Spleen (tissue), 11 donors: ENCODE results near the gene TADA2B. TPM values are rescaled to one million over a fixed set of nuclear protein-coding genes. Genes with fewer than 3 reads are reported as not detected.
A peak's percentile ranks its signal among the peaks of the same experiment; 100 is the strongest.

ENCODE experiments used
- DNase-seq: peaks from one replicate; pipeline ENCODE4 v3.0.0-alpha.2; 2020
- H3K27ac ChIP-seq, 8 donors: fragments of 200-600 bp; sonication (generic) in 7 of 8; 1 replicate in 4 of 8; 2 replicates in 4 of 8; pipeline versions ENCODE4 v1.5.0 to v1.8.0; 2016 to 2021; ENCODE audit warnings: inconsistent platforms in 4 of 8, mild to moderate bottlenecking in 4 of 8, moderate library complexity in 1 of 8
- H3K27me3 ChIP-seq, 7 donors: fragments of 200-600 bp; sonication (generic) in 6 of 7; replicated peaks in 1 of 7; 1 replicate in 4 of 7; 2 replicates in 3 of 7; pipeline versions ENCODE4 v1.5.0 to v1.8.0; 2016 to 2021; ENCODE audit warnings: inconsistent platforms in 3 of 7, mild to moderate bottlenecking in 1 of 7
- H3K36me3 ChIP-seq, 6 donors: fragments of 200-600 bp; sonication (generic) in 5 of 6; 1 replicate in 4 of 6; 2 replicates in 2 of 6; pipeline versions ENCODE4 v1.5.0 to v1.8.0; 2016 to 2021; ENCODE audit warnings: inconsistent platforms in 2 of 6
- H3K4me1 ChIP-seq, 6 donors: fragments of 200-600 bp; sonication (generic) in 5 of 6; 1 replicate in 3 of 6; 2 replicates in 3 of 6; pipeline versions ENCODE4 v1.5.0 to v1.8.0; 2016 to 2021; ENCODE audit warnings: inconsistent platforms in 3 of 6
- H3K4me3 ChIP-seq, 8 donors: fragments of 200-600 bp; sonication (generic) in 7 of 8; 1 replicate in 4 of 8; 2 replicates in 4 of 8; pipeline versions ENCODE4 v1.5.0 to v1.8.0; 2016 to 2021; ENCODE audit warnings: inconsistent platforms in 4 of 8, mild to moderate bottlenecking in 4 of 8, moderate library complexity in 2 of 8
- H3K9me3 ChIP-seq, 8 donors: fragments of 200-600 bp; sonication (generic) in 7 of 8; 1 replicate in 4 of 8; 2 replicates in 4 of 8; pipeline versions ENCODE4 v1.5.0 to v1.8.0; 2016 to 2021; ENCODE audit warnings: inconsistent platforms in 4 of 8
- POLR2A ChIP-seq, 3 donors: fragments of 450-650 bp; IDR thresholded peaks; one replicate each; pipeline ENCODE4 v1.5.1; 2017; ENCODE audit warnings: antibody characterized with exemption in 3 of 3, mild to moderate bottlenecking in 1 of 3
- POLR2AphosphoS5 ChIP-seq, 3 donors: sonication (generic); formaldehyde crosslinking; IDR thresholded peaks; one replicate each; pipeline ENCODE4 v1.5.1; 2017; ENCODE audit warnings: antibody characterized with exemption in 3 of 3
- WGBS, 5 donors: extraction: QIAGEN DNeasy Blood & Tissue Kit in 3 of 5; methylation state at CpG; one replicate each; pipeline versions ENCODE4 v1.1.5 to v1.1.7; 2013 to 2018; 5-methylcytosine and 5-hydroxymethylcytosine counted together
- intact Hi-C: fragments of 100-400 bp; cut with DNase I; formaldehyde crosslinking; loops from one replicate; pipeline ENCODE4 v1.15.0; 2023; ENCODE audit warnings: low total_unique reads
- polyA plus RNA-seq, 3 donors: library from polyadenylated mRNA; stranded (reverse); fragments of 200-250 nt; gene quantifications; one replicate each; pipeline ENCODE4 v1.2.1, GENCODE V29; 2013
- total RNA-seq, 7 donors: library from RNA; depleted of rRNA in 3 of 7; stranded (reverse); fragments of >200 nt in 3 of 7; fragmentation: NEBNext Ultra II Directional in 4 of 7; extraction: Animal tissue kit (Norgen Biotek cat#: 25700) in 4 of 7; gene quantifications; one replicate each; pipeline versions ENCODE4 v1.1.0 to v1.2.1, GENCODE V29; 2016 to 2021
- TF ChIP-seq, protein P1 (sequence below), 11 experiments: fragments of 200-600 bp in 7 of 11; fragments of 450-650 bp in 4 of 11; sonication (generic) in 4 of 11; IDR thresholded peaks in 8 of 11; conservative IDR thresholded peaks in 3 of 11; 1 replicate in 7 of 11; 2 replicates in 4 of 11; pipeline versions ENCODE4 v1.4.0 to v1.8.0; 2016 to 2021; ENCODE audit warnings: antibody characterized with exemption in 11 of 11, inconsistent platforms in 4 of 11, mild to moderate bottlenecking in 1 of 11
- donor health status: healthy with polysubstance abuse.
- donor health status: DM: no; HTN: no; CAD: no; lungs with moderate emphysema.
- donor health status: DM: no; HTN: no; CAD: no.
- donor health status: Bipolar disorder and iron deficiency.
- donor health status: healthy.
- donor health status: DM: no; HTN: no; CAD: no.
- donor health status: DM: yes; HTN: yes; CAD: no.

Gene TADA2B
- total and polyA plus RNA-seq, 10 donors = 9.9 to 32.2 (median 25.8) TPM

DNA sequence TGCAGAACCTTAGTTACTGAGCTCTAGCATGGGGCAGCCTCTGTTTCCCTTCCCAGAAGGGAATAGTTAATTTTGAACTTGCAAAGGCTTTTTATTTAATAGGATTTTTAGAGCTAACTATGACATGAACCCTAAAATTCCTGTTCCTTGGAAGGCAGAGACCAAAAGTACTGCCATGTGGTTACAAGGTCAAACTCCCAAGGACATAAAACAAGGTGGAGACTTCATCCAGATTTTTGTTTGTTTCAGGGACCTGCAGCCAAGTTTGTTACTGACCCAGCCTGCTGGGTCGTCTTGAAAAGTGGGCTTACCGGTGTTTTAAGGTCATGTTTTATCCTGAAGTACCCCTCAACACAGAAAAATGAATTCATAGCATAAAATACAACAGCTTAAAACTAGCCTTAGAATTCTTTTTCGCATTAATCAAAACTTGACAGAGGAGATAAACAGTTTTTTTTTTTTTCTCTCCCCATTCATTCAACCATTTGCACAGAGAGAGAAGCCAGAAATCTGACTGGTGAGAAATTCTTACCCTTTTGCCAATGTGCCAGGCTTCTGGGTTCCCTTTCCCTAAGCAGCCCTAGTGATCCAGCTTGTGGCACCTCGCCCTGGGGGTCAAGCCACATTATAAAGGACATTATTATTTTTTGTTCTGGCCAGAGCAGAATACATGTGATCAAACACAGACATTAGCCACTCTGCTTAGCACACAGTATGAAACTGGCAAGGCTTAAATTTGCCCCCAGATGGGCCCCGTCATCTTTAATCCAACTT, 46.2 kb downstream of the TADA2B start:
- Histone ChIP-seq H3K27me3 (peaks cover 0 to 41% (median 12%) of the 10 kb centered on the region in 7 donors), H3K9me3 (peaks cover 3 to 22% (median 13%) of the 10 kb centered on the region in 8 donors), H3K36me3 (no peaks in the 10 kb centered on the region), H3K4me1 (peaks cover 0 to 4% (median 0%) of the 10 kb centered on the region in 6 donors), H3K4me3 (no peak overlapping the region), H3K27ac (no peak overlapping the region)
- no peak for DNase-seq
- WGBS, 5 donors = 58 to 73% (median 67%) methylated on average over 5 of the region's 5 CpGs
- intact Hi-C loops = no loop called here
- no peak for TF ChIP-seq POLR2A (IDR thresholded peaks at IDR 0.05)
- no peak for TF ChIP-seq POLR2AphosphoS5 (IDR thresholded peaks at IDR 0.05)
- TF ChIP-seq, protein P1, sequence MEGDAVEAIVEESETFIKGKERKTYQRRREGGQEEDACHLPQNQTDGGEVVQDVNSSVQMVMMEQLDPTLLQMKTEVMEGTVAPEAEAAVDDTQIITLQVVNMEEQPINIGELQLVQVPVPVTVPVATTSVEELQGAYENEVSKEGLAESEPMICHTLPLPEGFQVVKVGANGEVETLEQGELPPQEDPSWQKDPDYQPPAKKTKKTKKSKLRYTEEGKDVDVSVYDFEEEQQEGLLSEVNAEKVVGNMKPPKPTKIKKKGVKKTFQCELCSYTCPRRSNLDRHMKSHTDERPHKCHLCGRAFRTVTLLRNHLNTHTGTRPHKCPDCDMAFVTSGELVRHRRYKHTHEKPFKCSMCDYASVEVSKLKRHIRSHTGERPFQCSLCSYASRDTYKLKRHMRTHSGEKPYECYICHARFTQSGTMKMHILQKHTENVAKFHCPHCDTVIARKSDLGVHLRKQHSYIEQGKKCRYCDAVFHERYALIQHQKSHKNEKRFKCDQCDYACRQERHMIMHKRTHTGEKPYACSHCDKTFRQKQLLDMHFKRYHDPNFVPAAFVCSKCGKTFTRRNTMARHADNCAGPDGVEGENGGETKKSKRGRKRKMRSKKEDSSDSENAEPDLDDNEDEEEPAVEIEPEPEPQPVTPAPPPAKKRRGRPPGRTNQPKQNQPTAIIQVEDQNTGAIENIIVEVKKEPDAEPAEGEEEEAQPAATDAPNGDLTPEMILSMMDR (IDR thresholded peaks at IDR 0.05 in 8 of 11, conservative IDR thresholded peaks at IDR 0.05 in 3 of 11) = no peak

DNA sequence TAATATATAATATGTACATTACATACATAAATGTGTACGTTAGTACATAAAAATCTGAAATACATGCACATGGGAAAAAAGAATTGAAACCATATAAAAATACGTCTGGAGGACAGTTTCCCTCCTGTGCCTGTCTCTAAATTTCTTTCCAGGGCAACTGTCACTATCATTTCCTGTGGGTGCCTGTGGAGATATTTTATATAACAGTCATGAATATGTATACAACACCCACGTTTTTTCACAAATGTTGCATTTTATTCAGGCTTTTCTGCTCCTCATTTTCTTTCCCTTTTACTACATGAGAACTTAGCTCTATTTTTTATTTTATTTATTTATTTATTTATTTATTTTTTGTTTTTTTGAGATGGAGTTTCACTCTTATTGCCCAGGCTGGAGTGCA, 48.9 kb downstream of the TADA2B start:
- intact Hi-C loops = no loop called here
- Histone ChIP-seq H3K9me3 (peaks cover 0 to 9% (median 2%) of the 10 kb centered on the region in 8 donors), H3K4me3 (no peak overlapping the region), H3K36me3 (no peaks in the 10 kb centered on the region), H3K27me3 (peaks cover 0 to 34% (median 0%) of the 10 kb centered on the region in 7 donors), H3K4me1 (peaks cover 0 to 4% (median 0%) of the 10 kb centered on the region in 6 donors), H3K27ac (no peak overlapping the region)
- DNase-seq = no peak
- TF ChIP-seq POLR2A (IDR thresholded peaks at IDR 0.05) (no peak), POLR2AphosphoS5 (IDR thresholded peaks at IDR 0.05) (no peak)
- TF ChIP-seq, protein P1 (IDR thresholded peaks at IDR 0.05 in 8 of 11, conservative IDR thresholded peaks at IDR 0.05 in 3 of 11) = no peak
- WGBS, 5 donors = 35 to 43% (median 40%) methylated on average over 3 of the region's 3 CpGs

DNA sequence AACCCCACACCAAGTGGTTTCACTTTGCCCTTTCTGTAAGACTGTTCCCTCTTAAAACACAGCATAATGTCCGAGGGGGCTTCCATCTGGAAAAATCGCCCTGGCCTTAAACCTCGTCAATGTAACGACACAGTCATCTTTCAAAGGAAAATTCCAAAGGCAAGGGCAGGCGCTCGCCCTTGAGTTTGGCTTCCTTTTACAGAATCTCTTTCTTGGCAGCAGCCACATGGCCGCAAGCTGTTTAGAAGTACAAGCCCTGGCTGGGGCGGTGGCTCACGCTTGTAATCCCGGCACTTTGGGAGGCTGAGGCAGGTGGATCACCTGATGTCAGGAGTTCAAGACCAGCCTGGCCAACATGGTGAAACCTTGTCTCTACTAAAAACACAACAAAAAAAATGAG, 51.7 kb downstream of the TADA2B start:
- TF ChIP-seq POLR2AphosphoS5 (IDR thresholded peaks at IDR 0.05) (no peak), POLR2A (IDR thresholded peaks at IDR 0.05) (no peak)
- TF ChIP-seq, protein P1 (IDR thresholded peaks at IDR 0.05 in 8 of 11, conservative IDR thresholded peaks at IDR 0.05 in 3 of 11) = no peak
- 70 to 79% (median 78%) methylated on average over 10 of the region's 10 CpGs for WGBS, 5 donors
- H3K36me3 ChIP-seq = no peaks in the 10 kb centered on the region
- no peaks in the 10 kb centered on the region for H3K9me3 ChIP-seq
- H3K27ac ChIP-seq = peak overlapping the region in 1 of 8 donors; percentile 8
- no peak overlapping the region for H3K4me3 ChIP-seq
- peaks cover 0 to 13% (median 0%) of the 10 kb centered on the region in 7 donors for H3K27me3 ChIP-seq
- no peak for DNase-seq
- no peaks in the 10 kb centered on the region for H3K4me1 ChIP-seq
- intact Hi-C loops = no loop called here

DNA sequence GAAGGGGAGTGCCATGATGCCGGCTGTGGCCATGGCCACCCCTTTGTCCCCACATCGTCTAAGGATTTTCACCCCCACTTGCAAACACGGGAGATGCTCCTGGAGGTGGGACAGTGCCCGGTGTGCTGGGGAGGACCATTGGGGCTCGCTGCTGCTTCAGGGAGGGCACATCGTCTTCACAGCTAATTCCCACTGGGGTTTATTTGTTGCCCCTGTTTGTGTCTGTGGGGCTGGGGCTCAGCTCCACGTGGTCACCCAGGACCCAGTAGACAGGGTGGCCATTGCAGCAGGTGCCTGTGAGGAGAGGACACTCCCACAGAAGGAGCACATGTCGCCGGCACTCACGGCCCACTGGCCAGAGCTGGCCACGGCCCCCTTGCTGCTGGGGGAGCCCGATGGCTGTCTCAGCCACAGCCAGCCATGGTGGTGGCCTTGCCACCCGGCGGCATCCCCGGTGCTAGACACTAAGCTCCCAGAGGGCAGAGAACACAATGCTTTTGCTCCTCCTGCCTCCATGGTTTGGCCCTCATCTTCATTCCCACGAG, 52.5 kb downstream of the TADA2B start:
- Histone ChIP-seq H3K36me3 (no peaks in the 10 kb centered on the region), H3K27ac (no peak overlapping the region), H3K27me3 (peaks cover 0 to 13% (median 0%) of the 10 kb centered on the region in 7 donors), H3K4me1 (no peaks in the 10 kb centered on the region), H3K9me3 (no peaks in the 10 kb centered on the region), H3K4me3 (no peak overlapping the region)
- 73 to 92% (median 90%) methylated on average over 11 to 16 of the region's 16 CpGs for WGBS, 5 donors
- no peak for DNase-seq
- intact Hi-C loops = no loop called here
- TF ChIP-seq POLR2A (IDR thresholded peaks at IDR 0.05) (no peak), POLR2AphosphoS5 (IDR thresholded peaks at IDR 0.05) (no peak)
- TF ChIP-seq, protein P1 (IDR thresholded peaks at IDR 0.05 in 8 of 11, conservative IDR thresholded peaks at IDR 0.05 in 3 of 11) = no peak
